ENCODE results near the gene SH3PXD2A. TPM values are rescaled to one million over a fixed set of nuclear protein-coding genes. Genes with fewer than 3 reads are reported as not detected.

Gene SH3PXD2A
- total and polyA plus RNA-seq, 2 of the 4 experiments (the other 2 are of a cell fraction), result 6.3 to 23.0 TPM

GRCh38 chr10:103818105-103818504 is 37.3 kb downstream of the SH3PXD2A start:
- Histone ChIP-seq H3K4me1 (ENCODE audit: control insufficient read depth, insufficient read depth, low read length) (peaks cover 13% of the 10 kb centered on the region), H3K56ac (ENCODE audit: extremely low read depth, insufficient read depth, low read length) (no peak overlapping the region), H3K27me3 (ENCODE audit: control insufficient read depth, insufficient read depth, low read length) (peaks cover 1% of the 10 kb centered on the region; the same call in 1 of the 2 replicates), H4K20me1 (ENCODE audit: insufficient read depth, low read length) (peaks cover 23% of the 10 kb centered on the region), H3K4ac (ENCODE audit: low read depth, low read length) (no peak overlapping the region), H2AK9ac (replicated peaks; ENCODE audit: low read depth, low read length, poor library complexity) (no peak overlapping the region), H2BK5ac (ENCODE audit: low read depth, low read length, poor library complexity, severe bottlenecking) (no peak overlapping the region), H3K4me2 (ENCODE audit: low read depth, low read length) (no peak overlapping the region), H3K79me1 (ENCODE audit: low read depth in 1 of 2, low read length in 2 of 2) (peaks cover 5 to 31% of the 10 kb centered on the region in 2 experiments; a peak in 3 of 4 replicates), H3K9me3 (ENCODE audit: control insufficient read depth, insufficient read depth, low read length) (no peaks in the 10 kb centered on the region), H4K8ac (ENCODE audit: low read depth in 2 of 2, low read length in 2 of 2) (no peak overlapping the region), H2BK15ac (ENCODE audit: low read depth, low read length) (no peak overlapping the region), H4K5ac (ENCODE audit: low read depth, low read length) (no peak overlapping the region), H3K9ac (ENCODE audit: low read depth, low read length) (no peak overlapping the region), H3K36me3 (ENCODE audit: control insufficient read depth, insufficient read depth, low read length) (no peaks in the 10 kb centered on the region), H2AK5ac (ENCODE audit: low read depth, low read length) (no peak overlapping the region), H3K18ac (ENCODE audit: low read depth, low read length) (no peak overlapping the region), H2BK20ac (ENCODE audit: low read depth, low read length) (no peak overlapping the region), H3K27ac (ENCODE audit: insufficient read depth, low read length) (no peak overlapping the region), H2BK120ac (ENCODE audit: low read depth, low read length) (no peak overlapping the region), H2AFZ (replicated peaks; ENCODE audit: low read length, poor library complexity) (no peak overlapping the region), H3K23ac (ENCODE audit: low read depth, low read length) (no peak overlapping the region), H3K9me1 (ENCODE audit: insufficient read depth, low read length) (no peaks in the 10 kb centered on the region), H3K4me3 (ENCODE audit: insufficient read depth, low read depth, low read length) (no peak overlapping the region), H4K91ac (ENCODE audit: insufficient read depth, low read depth, low read length) (no peak overlapping the region), H3K14ac (replicated peaks; ENCODE audit: low read depth, low read length) (no peak overlapping the region)
- TF ChIP-seq CTCF (conservative IDR thresholded peaks at IDR 0.05; ENCODE audit: low read depth, low read length) (no peak), POLR2A (IDR thresholded peaks at IDR 0.05; ENCODE audit: low read depth, low read length) (no peak), USF2 (IDR thresholded peaks at IDR 0.05; ENCODE audit: low read depth, low read length) (no peak), FOS (IDR thresholded peaks at IDR 0.05; ENCODE audit: low read depth, low read length) (no peak), SMC3 (IDR thresholded peaks at IDR 0.05; ENCODE audit: low read depth, low read length) (no peak), RFX5 (IDR thresholded peaks at IDR 0.05; ENCODE audit: low read depth, low read length) (no peak), CHD1 (IDR thresholded peaks at IDR 0.05; ENCODE audit: low read depth, low read length) (no peak), BHLHE40 (IDR thresholded peaks at IDR 0.05; ENCODE audit: low read depth, low read length) (no peak), RAD21 (IDR thresholded peaks at IDR 0.05; ENCODE audit: low read length) (no peak), ELK1 (IDR thresholded peaks at IDR 0.05; ENCODE audit: borderline replicate concordance, low read depth, low read length) (no peak), MAFK (IDR thresholded peaks at IDR 0.05; ENCODE audit: low read depth, low read length) (no peak), NFE2L2 (IDR thresholded peaks at IDR 0.05; ENCODE audit: low read depth, low read length) (no peak), MAZ (IDR thresholded peaks at IDR 0.05; ENCODE audit: borderline replicate concordance, low read depth, low read length) (no peak)
- in situ Hi-C loops (cut with MboI; ENCODE audit: low sequenced_read_pairs) (no loop called here), intact Hi-C loops (cut with micrococcal nuclease) (no loop called here), dilution Hi-C loops (cut with HindIII; ENCODE audit: low sequenced_read_pairs, unreplicated experiment) (no loop called here)
- POLR2A ChIA-PET (ENCODE audit: unreplicated experiment), result no interaction called here
- BruUV-seq (replicated peaks), result no TSS peak
- ATAC-seq (ENCODE audit: low read depth) (no peak), DNase-seq (no peak)
- no CpG with 5 or more reads among the region's 3 CpGs for WGBS, 2 experiments (ENCODE audit: extremely low coverage in 2 of 2, insufficient read length in 1 of 2)
- CTCF ChIA-PET, result no interaction called here
